Neural cell (in vitro differentiated cells): ENCODE data around the gene TNPO2. TPM values are rescaled to one million over a fixed set of nuclear protein-coding genes. Genes with fewer than 3 reads are reported as not detected.
"Not testable (repeated sequence)": the region's sequence is repeated elsewhere in the genome, so short reads cannot be mapped to it uniquely, and the experiment has no call there.

Experiments used
- H2AFZ ChIP-seq: fragments of 200-600, 300-800 bp; sonication (generic), shearing (Covaris generic); 2 replicates; pipeline ENCODE4 v1.6.0; 2014; ENCODE audit warnings: low read depth, mild to moderate bottlenecking, antibody characterized with exemption, low read length, moderate library complexity
- H3F3A ChIP-seq: fragments of 200-600 bp; shearing (Covaris generic); 2 replicates; pipeline ENCODE4 v1.6.1; 2016; ENCODE audit warnings: mild to moderate bottlenecking, moderate library complexity, mixed read lengths, antibody characterized with exemption, low read length; ENCODE audit not compliant: insufficient read depth, poor library complexity, severe bottlenecking
- H3K27ac ChIP-seq: fragments of 200-600, 300-800 bp; sonication (generic), shearing (Covaris generic); 2 replicates; pipeline ENCODE4 v1.5.1; 2014; ENCODE audit warnings: mild to moderate bottlenecking, low read length, moderate library complexity
- H3K27me3 ChIP-seq: fragments of 300-800, 200-600 bp; sonication (generic), shearing (Covaris generic); 2 replicates; pipeline ENCODE4 v1.6.0; 2014; ENCODE audit warnings: mild to moderate bottlenecking, low read depth, low read length, moderate library complexity; ENCODE audit not compliant: insufficient read depth
- H3K36me3 ChIP-seq: fragments of 300-800, 200-600 bp; sonication (generic), shearing (Covaris generic); 2 replicates; pipeline ENCODE4 v1.5.1; 2014; ENCODE audit warnings: mild to moderate bottlenecking, antibody characterized with exemption, low read length, moderate library complexity; ENCODE audit not compliant: insufficient read depth
- H3K4me2 ChIP-seq: fragments of 300-800, 200-600 bp; sonication (generic), shearing (Covaris generic); 2 replicates; pipeline ENCODE4 v1.6.0; 2014; ENCODE audit warnings: mild to moderate bottlenecking, low read length
- H3K4me3 ChIP-seq: fragments of 300-800, 200-600 bp; sonication (generic), shearing (Covaris generic); 2 replicates; pipeline ENCODE4 v1.5.1; 2014; ENCODE audit warnings: mild to moderate bottlenecking, low read length, moderate library complexity
- H3K79me2 ChIP-seq: fragments of 200-600 bp; shearing (Covaris generic); replicated peaks from 2 replicates; pipeline ENCODE4 v1.6.0; 2014; ENCODE audit warnings: mild to moderate bottlenecking, low read length, moderate library complexity; ENCODE audit not compliant: insufficient read depth
- H3K9ac ChIP-seq: fragments of 300-800, 200-600 bp; sonication (generic), shearing (Covaris generic); 2 replicates; pipeline ENCODE4 v1.6.1; 2016; ENCODE audit warnings: mild to moderate bottlenecking, low read length, mixed read lengths
- H3K9me2 ChIP-seq: fragments of 200-600 bp; shearing (Covaris generic); 2 replicates; pipeline ENCODE4 v1.6.1; 2016; ENCODE audit warnings: mild to moderate bottlenecking, low read length, mixed read lengths; ENCODE audit not compliant: insufficient read depth
- H3K9me3 ChIP-seq: fragments of 200-600, 300-800 bp; sonication (generic), shearing (Covaris generic); 2 replicates; pipeline ENCODE4 v1.6.1; 2016; ENCODE audit warnings: mild to moderate bottlenecking, mixed run types, low read length, moderate library complexity, mixed read lengths
- H4K20me1 ChIP-seq: fragments of 200-600 bp; shearing (Covaris generic); 2 replicates; pipeline ENCODE4 v1.6.1; 2016; ENCODE audit warnings: mild to moderate bottlenecking, mixed run types; ENCODE audit not compliant: insufficient read depth
- CTCF ChIP-seq: fragments of 450-650 bp; IDR thresholded peaks from 2 replicates; pipeline ENCODE4 v1.5.1; 2014; ENCODE audit warnings: antibody characterized with exemption, mild to moderate bottlenecking, moderate library complexity; ENCODE audit not compliant: poor library complexity, severe bottlenecking
- EP300 ChIP-seq: fragments of 450-650 bp; conservative IDR thresholded peaks from 2 replicates; pipeline ENCODE4 v1.6.1; 2014; ENCODE audit warnings: antibody characterized with exemption, mild to moderate bottlenecking, moderate library complexity; ENCODE audit not compliant: poor library complexity, severe bottlenecking
- EZH2 ChIP-seq: fragments of 200-600, 300-800 bp; shearing (Covaris generic), sonication (generic); IDR thresholded peaks from 2 replicates; pipeline ENCODE4 v1.6.1; 2014; ENCODE audit warnings: antibody characterized with exemption, low read length, borderline replicate concordance, mild to moderate bottlenecking; ENCODE audit not compliant: insufficient read depth, poor library complexity, severe bottlenecking
- MXI1 ChIP-seq: fragments of 450-650 bp; conservative IDR thresholded peaks from 2 replicates; pipeline ENCODE4 v1.6.1; 2014; ENCODE audit warnings: antibody characterized with exemption, mild to moderate bottlenecking; ENCODE audit not compliant: poor library complexity, severe bottlenecking
- POLR2AphosphoS5 ChIP-seq: IDR thresholded peaks from 2 replicates; pipeline ENCODE4 v1.6.1; 2012
- RAD21 ChIP-seq: fragments of 450-650 bp; conservative IDR thresholded peaks from 2 replicates; pipeline ENCODE4 v1.6.1; 2014; ENCODE audit warnings: antibody characterized with exemption, mild to moderate bottlenecking, moderate library complexity
- REST ChIP-seq: IDR thresholded peaks from 2 replicates; pipeline ENCODE4 v1.6.1; 2012; ENCODE audit warnings: borderline replicate concordance
- SMC3 ChIP-seq: fragments of 450-650 bp; conservative IDR thresholded peaks from 2 replicates; pipeline ENCODE4 v1.6.1; 2014; ENCODE audit warnings: antibody characterized with exemption, mild to moderate bottlenecking, moderate library complexity; ENCODE audit not compliant: poor library complexity
- TAF1 ChIP-seq: IDR thresholded peaks from 2 replicates; pipeline ENCODE4 v1.6.1; 2012; ENCODE audit warnings: low read depth
- polyA plus RNA-seq: library from polyadenylated mRNA; depleted of rRNA; stranded (reverse); fragments of >200 nt; gene quantifications from 2 replicates; pipeline ENCODE4 v1.2.3, GENCODE V29; 2014

TNPO2 gene
- polyA plus RNA-seq, 1 donor from 2014 or later = 98.6 TPM

DNA sequence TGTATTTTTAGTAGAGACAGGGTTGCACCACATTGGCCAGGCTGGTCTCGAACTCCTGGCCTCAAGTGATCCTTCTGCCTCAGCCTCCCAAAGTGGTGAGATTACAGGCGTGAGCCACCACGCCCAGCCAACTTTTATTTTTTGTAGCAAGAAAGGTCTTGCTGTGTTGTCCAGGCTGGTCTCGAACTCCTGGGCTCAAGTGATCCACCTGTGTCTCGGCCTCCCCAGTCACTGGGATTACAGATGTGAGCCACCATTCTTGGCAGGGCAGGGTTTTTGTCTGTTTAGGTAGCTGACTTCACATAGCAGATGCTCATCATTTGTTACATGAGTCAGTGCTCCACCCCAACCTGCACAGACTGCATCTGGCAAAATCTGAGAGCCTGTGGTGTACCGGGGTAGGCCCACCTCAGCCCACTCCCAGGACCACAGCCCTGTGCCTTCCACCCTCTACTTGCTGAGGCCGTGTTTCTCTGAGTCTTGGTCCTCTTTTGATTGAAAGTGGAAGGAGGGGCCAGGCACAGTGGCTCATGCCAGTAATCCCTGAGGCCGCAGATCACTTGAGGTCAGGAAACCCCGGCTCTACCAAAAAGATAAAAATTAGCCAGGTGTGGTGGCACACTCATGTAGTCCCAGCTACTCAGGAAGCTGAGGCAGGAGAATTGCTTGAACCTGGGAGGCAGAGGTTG, 4.2 kb upstream of the TNPO2 start:
- no peak overlapping the region for H3K27ac ChIP-seq
- no peak overlapping the region for H3K9ac ChIP-seq
- H3K4me2 ChIP-seq = no peak overlapping the region
- TF ChIP-seq EP300 = no peak
- TF ChIP-seq CTCF = no peak
- TF ChIP-seq MXI1 = no peak
- no peak for TF ChIP-seq SMC3
- TF ChIP-seq POLR2AphosphoS5 = no peak
- TF ChIP-seq EZH2 = no peak
- no peak for TF ChIP-seq RAD21
- TF ChIP-seq TAF1 = no peak
- no peak for TF ChIP-seq REST
- no peak overlapping the region for H2AFZ ChIP-seq
- no peaks in the 10 kb centered on the region for H3K9me3 ChIP-seq
- peaks cover 4% of the 10 kb centered on the region for H3F3A ChIP-seq
- no peak overlapping the region for H3K4me3 ChIP-seq
- no peaks in the 10 kb centered on the region for H4K20me1 ChIP-seq
- H3K36me3 ChIP-seq = no peaks in the 10 kb centered on the region
- no peaks in the 10 kb centered on the region for H3K9me2 ChIP-seq
- H3K79me2 ChIP-seq = peaks cover 19% of the 10 kb centered on the region
- H3K27me3 ChIP-seq = no peaks in the 10 kb centered on the region

GRCh38 chr19:12726988-12727316, 3.2 kb upstream of the TNPO2 start:
- no peak overlapping the region for H2AFZ ChIP-seq
- H3K9me3 ChIP-seq = no peaks in the 10 kb centered on the region
- no peaks in the 10 kb centered on the region for H4K20me1 ChIP-seq
- no peaks in the 10 kb centered on the region for H3K9me2 ChIP-seq
- no peak overlapping the region for H3K4me3 ChIP-seq
- no peak overlapping the region for H3K9ac ChIP-seq
- H3K27me3 ChIP-seq = no peaks in the 10 kb centered on the region
- TF ChIP-seq CTCF (no peak), MXI1 (no peak), POLR2AphosphoS5 (no peak), EZH2 (no peak), REST (no peak), EP300 (no peak), RAD21 (no peak), SMC3 (no peak), TAF1 (no peak)
- H3K27ac ChIP-seq = no peak overlapping the region
- no peak overlapping the region for H3K4me2 ChIP-seq
- H3F3A ChIP-seq = peaks cover 5% of the 10 kb centered on the region
- H3K79me2 ChIP-seq = peaks cover 9% of the 10 kb centered on the region
- H3K36me3 ChIP-seq = no peaks in the 10 kb centered on the region

DNA sequence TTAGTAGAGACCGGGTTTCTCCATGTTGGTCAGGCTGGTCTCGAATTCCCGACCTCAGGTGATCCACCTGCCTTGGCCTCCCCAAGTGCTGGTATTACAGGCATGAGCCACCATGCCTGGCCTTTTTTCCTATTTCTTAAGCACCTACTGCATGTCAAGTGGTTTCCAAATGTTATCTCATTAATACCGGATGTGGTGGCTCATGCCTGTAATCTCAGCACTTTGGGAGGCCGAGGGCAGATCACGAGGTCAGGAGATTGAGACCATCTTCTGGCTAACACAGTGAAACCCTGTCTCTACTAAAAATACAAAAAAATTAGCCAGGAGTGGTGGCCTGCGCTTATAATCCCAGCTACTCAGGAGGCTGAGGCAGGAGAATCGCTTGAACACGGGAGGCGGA, 1.9 kb upstream of the TNPO2 start:
- H3K9ac ChIP-seq, H3K9me2 ChIP-seq, H3K27me3 ChIP-seq, H2AFZ ChIP-seq, H4K20me1 ChIP-seq, H3K4me2 ChIP-seq, H3K27ac ChIP-seq, H3F3A ChIP-seq, H3K4me3 ChIP-seq, H3K9me3 ChIP-seq, H3K36me3 ChIP-seq: not testable (repeated sequence)
- H3K79me2 ChIP-seq = peaks cover 11% of the 10 kb centered on the region
